AG09319 (cell line): ENCODE results near the gene STPG4.

Experiments
- DNase-seq: peaks from one replicate; pipeline ENCODE4 v3.0.0-alpha.2; 2010; ENCODE audit warnings: low read depth; ENCODE audit errors: extremely low read depth
- TF ChIP-seq, protein P1 (sequence below): IDR thresholded peaks from 2 replicates; pipeline ENCODE4 v1.5.1; 2011; ENCODE audit warnings: low read depth, mild to moderate bottlenecking, inconsistent platforms, low read length, moderate library complexity

STPG4 gene

DNA sequence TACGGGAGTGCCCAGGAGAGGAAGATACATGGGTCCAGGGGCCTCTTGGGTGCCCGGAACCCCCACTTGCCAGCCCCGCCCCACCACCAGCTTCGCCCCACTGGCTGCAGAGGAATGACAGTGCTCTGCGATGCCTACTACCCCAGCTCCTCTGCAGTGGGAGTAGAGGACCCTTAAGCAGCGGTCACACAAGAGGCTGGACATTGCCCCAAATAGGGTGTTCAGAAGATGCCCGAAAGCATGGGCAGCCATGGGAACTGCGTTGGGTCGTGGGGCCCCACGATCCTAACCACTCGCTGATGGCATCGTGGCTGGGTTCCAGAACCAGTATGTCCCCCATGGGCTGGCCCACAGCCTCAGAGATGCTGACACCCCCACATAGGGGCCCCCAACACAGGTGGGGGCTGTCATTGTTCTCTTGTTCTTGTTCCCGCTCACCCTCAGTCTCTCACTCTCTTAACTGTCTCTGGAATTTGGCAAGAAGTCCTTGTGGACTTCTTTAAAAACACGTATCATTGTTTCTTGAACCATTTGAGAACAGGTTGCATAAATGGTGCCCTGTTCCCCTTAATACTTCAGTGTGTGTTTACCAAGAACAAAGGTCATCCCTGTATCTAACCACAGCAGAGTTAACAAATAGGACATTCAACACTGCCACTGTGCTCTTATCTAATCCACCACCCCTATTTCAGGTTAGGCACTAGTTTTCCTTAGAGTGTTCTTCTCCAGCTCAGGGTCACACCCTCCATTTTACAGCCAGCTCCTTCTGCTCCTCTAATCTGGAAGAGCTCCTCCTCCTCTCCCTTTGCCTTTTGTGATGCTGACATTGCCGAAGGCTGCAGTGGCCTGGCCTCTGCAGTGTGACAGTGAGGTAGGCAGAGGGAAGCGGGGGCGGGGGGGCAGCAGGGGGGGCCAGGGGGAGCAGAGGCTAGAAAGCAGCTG, 76.3 kb downstream of the STPG4 start:
- TF ChIP-seq, protein P1, sequence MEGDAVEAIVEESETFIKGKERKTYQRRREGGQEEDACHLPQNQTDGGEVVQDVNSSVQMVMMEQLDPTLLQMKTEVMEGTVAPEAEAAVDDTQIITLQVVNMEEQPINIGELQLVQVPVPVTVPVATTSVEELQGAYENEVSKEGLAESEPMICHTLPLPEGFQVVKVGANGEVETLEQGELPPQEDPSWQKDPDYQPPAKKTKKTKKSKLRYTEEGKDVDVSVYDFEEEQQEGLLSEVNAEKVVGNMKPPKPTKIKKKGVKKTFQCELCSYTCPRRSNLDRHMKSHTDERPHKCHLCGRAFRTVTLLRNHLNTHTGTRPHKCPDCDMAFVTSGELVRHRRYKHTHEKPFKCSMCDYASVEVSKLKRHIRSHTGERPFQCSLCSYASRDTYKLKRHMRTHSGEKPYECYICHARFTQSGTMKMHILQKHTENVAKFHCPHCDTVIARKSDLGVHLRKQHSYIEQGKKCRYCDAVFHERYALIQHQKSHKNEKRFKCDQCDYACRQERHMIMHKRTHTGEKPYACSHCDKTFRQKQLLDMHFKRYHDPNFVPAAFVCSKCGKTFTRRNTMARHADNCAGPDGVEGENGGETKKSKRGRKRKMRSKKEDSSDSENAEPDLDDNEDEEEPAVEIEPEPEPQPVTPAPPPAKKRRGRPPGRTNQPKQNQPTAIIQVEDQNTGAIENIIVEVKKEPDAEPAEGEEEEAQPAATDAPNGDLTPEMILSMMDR: no peak
- DNase-seq: no peak

- DNase-seq: no peak
Observed at GRCh38 chr2:47077442-47078117, 77.5 kb downstream of the STPG4 start.

DNA sequence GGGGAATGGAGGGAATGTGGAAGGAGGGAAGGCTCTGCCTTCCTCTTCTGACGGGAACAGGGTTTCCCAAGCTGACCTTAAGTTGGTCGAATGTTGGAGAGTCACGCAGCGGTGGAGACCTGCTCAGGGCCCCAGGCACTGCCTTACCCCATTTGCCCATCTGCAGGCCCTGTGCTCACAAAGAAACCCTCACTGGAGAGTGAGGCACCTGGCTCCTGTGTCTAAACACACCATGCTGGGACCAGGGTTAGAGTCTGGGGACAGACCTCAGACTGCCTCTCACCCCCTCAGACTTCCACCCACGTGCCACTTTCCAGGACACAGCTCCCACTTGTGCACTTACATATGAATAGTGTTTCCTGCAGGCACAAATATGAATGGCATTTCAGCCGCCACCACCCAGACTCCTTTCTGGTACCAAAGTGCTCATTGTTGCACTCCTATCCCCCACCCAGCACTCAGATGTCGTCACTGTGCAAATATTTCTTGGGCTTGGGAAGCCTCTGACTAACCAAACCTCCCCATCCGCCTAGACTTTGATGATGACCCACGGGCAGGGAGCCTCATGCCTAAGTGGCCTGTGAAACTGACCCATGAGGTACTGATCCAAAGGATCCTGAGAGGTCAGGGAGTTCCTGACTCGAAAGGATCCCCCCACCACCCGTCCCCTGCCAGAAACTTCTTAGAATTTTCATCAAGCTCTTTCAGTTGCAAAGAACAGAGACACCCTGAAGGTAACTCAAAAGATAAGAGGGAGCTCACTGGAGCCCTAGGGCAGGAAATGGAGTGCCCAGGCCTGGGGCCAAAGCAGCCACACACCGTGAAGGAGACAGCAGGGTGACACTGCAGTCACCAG, 78.3 kb downstream of the STPG4 start:
- DNase-seq: peak; percentile 82
- TF ChIP-seq, protein P1: no peak

More at GRCh38 chr2:47077442-47078117, 77.5 kb downstream of the STPG4 start:
- TF ChIP-seq, protein P1: no peak

- no peak for DNase-seq
- TF ChIP-seq, protein P1: no peak
Observed at GRCh38 chr2:47076126-47076506, 79.0 kb downstream of the STPG4 start.

DNA sequence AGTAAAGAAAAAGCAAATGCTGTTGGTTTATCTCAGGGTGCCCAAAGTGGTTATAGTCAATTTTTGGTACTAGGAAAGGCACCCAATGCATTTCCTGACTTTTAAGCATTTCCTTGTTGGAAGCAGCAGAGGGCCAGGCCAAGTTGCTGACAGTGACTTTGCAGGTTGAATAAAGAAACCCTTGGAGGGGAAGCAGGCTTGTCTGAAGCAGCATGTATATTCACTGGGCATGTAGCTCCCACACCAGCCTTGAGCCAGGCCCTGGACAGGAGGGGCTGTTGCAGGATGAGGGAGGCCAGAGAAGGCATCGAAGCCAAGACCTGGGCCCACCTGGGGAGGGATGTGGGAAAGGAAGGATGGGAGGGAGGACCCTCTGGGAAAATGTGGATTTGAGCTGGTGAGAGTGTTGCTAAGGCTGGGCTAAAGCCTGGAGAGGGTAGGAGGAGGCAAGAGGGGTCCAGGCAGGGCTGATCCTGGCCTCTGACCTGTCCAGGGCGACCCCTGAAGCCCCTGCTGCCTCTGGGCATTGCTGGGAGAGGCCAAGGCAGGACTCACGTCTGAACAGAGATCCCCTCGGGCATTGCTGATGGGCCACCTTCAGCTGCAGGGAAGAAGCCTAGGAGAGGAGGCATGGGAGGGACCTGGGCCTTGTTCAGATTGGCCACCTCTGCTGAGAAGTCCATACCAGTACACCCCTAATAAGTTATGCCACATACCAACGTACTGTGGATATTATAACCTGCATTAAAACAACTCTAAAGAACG, 79.6 kb downstream of the STPG4 start:
- TF ChIP-seq, protein P1: no peak; the same call in 1 of the 2 replicates
- no peak for DNase-seq

DNA sequence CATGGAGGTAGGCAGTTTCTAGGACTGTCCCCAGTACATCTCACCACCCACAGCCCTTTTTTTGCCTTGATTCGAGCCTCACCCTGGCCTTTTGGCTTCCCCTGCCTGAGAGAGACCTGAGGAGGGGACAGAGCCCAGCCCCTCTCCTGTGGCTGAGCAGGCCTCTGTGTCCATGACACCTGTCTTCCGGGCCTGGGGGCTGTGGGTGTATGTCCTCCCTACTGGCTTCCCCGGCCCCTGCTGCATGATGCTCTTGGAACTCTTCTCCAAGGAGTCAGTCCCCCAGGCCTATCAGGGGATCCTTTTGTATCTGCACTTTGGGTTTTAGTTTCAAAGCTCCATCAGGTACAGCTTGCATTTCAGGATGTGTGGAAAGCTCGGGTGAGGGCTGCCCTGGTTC, 80.4 kb downstream of the STPG4 start:
- TF ChIP-seq, protein P1: no peak
- DNase-seq: no peak
